ENCODE results near the gene FBH1. TPM values are rescaled to one million over a fixed set of nuclear protein-coding genes. Genes with fewer than 3 reads are reported as not detected.

The FBH1 gene
- total RNA-seq, 1 donor from 2014 or later, result 54.9 TPM

DNA sequence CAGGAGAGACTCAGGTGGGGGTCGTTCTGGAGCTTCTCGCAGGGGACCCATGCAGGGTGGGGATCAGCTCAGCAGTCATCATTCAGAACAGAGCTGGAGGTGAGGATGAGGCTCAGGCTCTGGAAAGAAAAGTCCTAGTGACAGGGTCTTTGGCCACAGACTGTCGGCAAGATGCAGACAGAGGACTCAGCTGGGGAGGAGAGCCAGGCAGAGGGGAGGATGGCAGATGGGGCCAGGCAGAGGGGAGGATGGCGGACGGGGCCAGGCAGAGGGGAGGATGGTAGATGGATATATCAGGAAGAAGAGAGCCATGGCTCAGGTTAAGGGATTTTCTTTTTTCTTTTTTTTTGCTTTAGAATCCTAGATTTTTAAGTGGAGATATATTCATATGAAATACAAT, 95.0 kb downstream of the FBH1 start:
- H3K36me3 ChIP-seq (ENCODE audit: control insufficient read depth, insufficient read depth, low read length), result no peaks in the 10 kb centered on the region
- DNase-seq (ENCODE audit: low read depth), result no peak
- no peaks in the 10 kb centered on the region for H3K27me3 ChIP-seq (ENCODE audit: control insufficient read depth, insufficient read depth, low read length)
- TF ChIP-seq, protein P1, sequence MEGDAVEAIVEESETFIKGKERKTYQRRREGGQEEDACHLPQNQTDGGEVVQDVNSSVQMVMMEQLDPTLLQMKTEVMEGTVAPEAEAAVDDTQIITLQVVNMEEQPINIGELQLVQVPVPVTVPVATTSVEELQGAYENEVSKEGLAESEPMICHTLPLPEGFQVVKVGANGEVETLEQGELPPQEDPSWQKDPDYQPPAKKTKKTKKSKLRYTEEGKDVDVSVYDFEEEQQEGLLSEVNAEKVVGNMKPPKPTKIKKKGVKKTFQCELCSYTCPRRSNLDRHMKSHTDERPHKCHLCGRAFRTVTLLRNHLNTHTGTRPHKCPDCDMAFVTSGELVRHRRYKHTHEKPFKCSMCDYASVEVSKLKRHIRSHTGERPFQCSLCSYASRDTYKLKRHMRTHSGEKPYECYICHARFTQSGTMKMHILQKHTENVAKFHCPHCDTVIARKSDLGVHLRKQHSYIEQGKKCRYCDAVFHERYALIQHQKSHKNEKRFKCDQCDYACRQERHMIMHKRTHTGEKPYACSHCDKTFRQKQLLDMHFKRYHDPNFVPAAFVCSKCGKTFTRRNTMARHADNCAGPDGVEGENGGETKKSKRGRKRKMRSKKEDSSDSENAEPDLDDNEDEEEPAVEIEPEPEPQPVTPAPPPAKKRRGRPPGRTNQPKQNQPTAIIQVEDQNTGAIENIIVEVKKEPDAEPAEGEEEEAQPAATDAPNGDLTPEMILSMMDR (IDR thresholded peaks at IDR 0.05; ENCODE audit: insufficient read depth, low read length, poor library complexity, severe bottlenecking), result no peak
- H3K4me3 ChIP-seq (ENCODE audit: low read depth, low read length), result no peak overlapping the region

Other genes starting within 250 kb of the FBH1 start
- 17.3 and 22.4 TPM in 2 replicates for gene ASB13, start 223.6 kb upstream of the FBH1 start, total RNA-seq
- gene TASOR2, start 205.4 kb upstream of the FBH1 start, total RNA-seq, result 60.1 and 66.8 TPM in 2 replicates
- gene GDI2, start 76.8 kb upstream of the FBH1 start, total RNA-seq, result 328 and 358 TPM in 2 replicates
- gene ANKRD16, start 350 bp upstream of the FBH1 start, total RNA-seq, result 7.0 and 7.9 TPM in 2 replicates
- gene IL15RA, start 87.3 kb downstream of the FBH1 start, total RNA-seq, result 23.1 and 23.6 TPM in 2 replicates
- 0.34 TPM in 1 of 2 replicates, not detected in the other for gene IL2RA, start 172.1 kb downstream of the FBH1 start, total RNA-seq
- gene RBM17, start 198.8 kb downstream of the FBH1 start, total RNA-seq, result 37.8 and 48.7 TPM in 2 replicates

Measured in kidney epithelial cell (primary cell).